RPMI7951 (cell line): ENCODE data around the gene CCNG2. TPM values are rescaled to one million over a fixed set of nuclear protein-coding genes. Genes with fewer than 3 reads are reported as not detected.

Experiments used
- DNase-seq: peaks from one replicate; pipeline ENCODE4 v3.0.0-alpha.2; 2012; ENCODE audit warnings: low read depth
- total RNA-seq: library from RNA; depleted of rRNA; stranded (reverse); fragments of >200 nt; shearing (Covaris generic); gene quantifications from 2 replicates; pipeline ENCODE4 v1.2.3, GENCODE V29; 2014

The CCNG2 gene
- total RNA-seq, 1 experiment from 2014 or later = 25.2 TPM

- no peak for DNase-seq
Observed at GRCh38 chr4:77177199-77177598, 20.2 kb downstream of the CCNG2 start.

DNA sequence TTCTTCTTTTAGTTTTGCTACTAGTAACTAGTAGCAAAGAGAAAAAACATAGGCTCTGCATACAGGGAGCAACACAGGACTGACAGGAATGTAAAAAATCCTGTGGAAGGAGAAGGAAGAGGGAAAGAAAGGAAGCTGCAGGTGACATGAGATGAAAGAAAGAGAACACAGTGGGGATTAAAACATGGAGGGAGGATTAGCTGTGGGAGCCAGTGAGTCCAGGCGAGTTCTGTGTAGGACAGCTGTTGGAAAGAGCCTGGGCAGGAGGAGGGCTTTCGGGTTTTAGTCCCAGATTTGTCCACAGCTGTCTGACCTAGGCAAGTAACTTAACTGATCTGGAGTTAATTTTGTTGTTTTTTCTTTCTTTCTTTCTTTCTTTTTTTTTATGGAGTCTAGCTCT lies 21.6 kb downstream of the CCNG2 start:
- no peak for DNase-seq

- DNase-seq = no peak
Observed at GRCh38 chr4:77179519-77179918, 22.5 kb downstream of the CCNG2 start.

GRCh38 chr4:77181720-77182119 lies 24.7 kb downstream of the CCNG2 start:
- no peak for DNase-seq

DNA sequence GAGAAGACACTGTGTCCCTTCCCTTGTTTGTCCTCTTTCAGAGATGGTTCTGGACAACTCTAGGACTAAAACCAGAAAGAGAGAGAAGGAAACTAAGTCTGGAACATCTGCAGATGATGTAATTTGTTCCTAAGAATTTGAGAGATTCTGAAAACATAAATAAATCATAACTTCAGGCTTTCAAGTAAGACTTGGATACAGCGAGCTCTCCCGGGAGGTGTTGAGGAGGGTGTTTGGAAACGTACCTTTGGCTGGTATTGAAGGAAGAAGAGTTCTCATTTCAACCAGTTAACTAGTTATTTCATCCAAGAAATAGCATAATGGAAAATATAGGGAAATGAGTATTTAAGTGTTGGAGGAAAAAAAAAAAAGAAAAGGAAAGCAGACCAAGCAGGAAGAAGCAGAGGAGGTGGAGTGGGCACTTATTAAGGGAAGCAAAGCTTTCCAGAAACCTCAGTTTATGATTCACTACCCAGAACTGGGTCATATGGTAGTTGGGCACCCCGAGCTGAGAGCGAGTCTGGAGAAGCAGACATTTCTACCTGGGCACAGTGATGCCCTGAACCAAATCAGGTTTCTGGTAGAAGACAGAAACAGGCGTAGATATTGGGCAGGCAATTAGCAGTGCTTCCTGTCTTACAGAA lies 26.9 kb downstream of the CCNG2 start:
- no peak for DNase-seq

GRCh38 chr4:77184974-77185373 lies 28.0 kb downstream of the CCNG2 start:
- no peak for DNase-seq

DNA sequence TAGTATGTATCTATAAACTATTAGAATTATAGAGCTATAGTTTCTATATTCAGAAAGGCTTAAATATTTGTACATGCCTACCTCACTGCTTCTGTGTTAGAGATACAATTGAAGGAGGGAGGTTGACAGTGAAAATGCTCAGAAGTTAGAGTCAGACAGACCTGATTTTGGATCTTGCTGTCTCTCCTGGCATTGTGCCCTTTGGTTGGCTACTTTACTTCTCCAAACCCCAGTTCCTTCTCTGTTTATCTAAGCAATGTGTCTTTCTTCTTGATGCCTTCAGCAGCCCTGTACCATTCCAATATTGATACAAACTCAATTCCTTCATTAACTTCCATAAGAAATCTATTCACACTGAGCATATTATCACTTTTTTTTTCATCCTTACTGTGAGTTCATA lies 28.7 kb downstream of the CCNG2 start:
- no peak for DNase-seq

GRCh38 chr4:77187322-77187721 lies 30.3 kb downstream of the CCNG2 start:
- DNase-seq = no peak

DNA sequence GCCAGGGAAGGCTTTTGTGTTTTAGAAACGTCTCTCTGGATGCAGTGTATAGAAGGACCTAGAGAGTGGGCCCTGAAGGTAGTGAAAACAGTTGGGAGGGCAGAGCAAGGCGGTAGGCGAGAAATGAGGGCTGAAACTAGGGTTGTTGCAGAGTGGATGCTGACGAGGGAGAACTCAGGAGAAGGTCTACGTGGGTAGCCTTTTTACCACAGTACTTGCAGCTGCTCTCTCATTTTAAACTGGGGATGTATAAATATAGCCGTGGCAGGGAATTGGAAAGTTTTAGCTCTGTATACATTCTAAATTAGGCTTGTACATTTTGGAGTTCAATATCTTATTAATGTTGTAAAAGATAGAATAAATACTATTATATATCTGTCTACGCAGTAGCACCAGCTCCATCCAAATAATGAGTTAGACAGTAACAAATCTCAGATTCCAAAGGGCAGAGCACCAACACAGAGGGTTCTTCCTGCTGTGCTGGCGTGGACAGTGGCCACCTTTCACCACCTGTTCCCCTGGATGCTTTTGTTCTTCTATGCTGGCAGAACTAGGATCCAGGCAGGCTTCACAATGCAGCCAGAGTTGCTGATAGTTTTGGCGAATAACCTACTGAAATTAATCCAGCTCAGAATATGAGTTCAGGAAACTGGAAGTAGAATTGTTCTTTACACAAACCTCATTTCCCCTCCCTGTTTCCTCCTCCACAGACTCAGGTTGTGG lies 31.7 kb downstream of the CCNG2 start:
- DNase-seq = no peak

DNA sequence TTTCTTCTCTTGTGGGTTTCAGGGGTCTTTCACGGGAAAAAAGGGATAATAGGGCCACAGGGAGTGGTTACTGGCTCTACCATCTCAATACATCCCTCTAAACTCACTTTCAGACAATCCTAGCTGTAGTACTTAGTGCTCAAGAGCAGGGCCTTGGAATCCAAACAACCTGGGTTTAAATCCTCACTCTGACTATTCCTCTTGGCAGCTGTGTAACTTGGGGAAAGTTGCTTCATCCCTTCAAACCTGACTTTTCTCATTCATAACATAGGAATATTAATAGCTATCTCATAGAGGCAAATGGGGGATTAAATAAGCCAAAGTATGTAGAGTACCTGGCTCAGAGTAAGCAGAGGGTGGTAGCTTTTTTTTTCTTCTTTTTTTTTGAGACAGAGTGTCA lies 32.4 kb downstream of the CCNG2 start:
- no peak for DNase-seq

GRCh38 chr4:77190053-77190452 lies 33.0 kb downstream of the CCNG2 start:
- DNase-seq = no peak

GRCh38 chr4:77193046-77193445 lies 36.0 kb downstream of the CCNG2 start:
- DNase-seq = no peak

DNA sequence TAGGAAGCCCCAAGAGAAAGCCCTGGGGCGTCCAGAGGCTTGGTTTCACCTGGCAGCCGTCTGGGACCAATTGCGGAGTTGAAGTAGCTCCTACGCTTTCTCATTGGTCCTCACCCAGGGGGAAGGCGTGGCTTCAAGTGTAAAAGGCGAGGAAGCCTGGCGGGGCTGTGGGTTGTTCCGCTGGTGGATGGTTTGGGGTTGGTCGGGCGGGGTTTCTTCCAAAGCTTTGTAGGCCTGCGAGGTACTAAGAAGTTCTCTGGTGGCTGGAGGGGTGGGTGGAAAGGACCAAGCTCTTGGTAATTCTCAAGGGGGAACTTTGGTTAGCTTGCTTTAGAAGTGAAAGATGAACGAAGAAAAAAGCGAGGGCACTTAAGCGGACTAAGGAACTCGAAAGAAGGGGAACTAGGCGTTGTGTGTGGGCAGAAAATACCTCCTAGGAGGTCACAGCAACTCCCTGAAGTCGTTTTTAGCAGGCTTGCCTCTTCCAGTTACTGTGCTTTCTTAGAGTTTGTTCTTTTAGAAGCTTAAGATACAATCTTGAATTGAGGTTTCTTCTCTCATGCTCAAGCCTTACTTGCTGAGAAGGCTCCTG lies 36.6 kb downstream of the CCNG2 start:
- DNase-seq = no peak

DNA sequence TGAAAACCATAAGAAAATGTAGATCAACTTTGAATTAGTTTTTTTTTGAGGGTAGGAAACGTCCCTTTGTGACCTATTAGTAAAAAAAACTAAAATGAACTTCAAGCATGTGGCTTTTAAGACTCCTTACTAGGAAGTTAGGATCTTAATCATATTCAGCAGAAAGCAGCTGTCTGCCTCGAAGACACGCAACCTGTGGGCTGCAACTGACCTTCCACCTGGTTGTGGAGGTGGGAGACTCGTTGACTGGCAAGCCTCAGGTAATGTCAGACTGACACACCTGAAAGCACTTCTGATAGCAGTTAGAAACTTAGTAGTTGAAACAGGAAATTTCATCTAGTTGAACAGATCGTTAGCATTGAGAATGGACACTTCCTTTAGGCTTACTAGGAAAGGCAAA lies 37.4 kb downstream of the CCNG2 start:
- DNase-seq = no peak

- DNase-seq = no peak
Observed at GRCh38 chr4:77194989-77195388, 38.0 kb downstream of the CCNG2 start.

- no peak for DNase-seq
Observed at GRCh38 chr4:77196866-77197265, 39.9 kb downstream of the CCNG2 start.

DNA sequence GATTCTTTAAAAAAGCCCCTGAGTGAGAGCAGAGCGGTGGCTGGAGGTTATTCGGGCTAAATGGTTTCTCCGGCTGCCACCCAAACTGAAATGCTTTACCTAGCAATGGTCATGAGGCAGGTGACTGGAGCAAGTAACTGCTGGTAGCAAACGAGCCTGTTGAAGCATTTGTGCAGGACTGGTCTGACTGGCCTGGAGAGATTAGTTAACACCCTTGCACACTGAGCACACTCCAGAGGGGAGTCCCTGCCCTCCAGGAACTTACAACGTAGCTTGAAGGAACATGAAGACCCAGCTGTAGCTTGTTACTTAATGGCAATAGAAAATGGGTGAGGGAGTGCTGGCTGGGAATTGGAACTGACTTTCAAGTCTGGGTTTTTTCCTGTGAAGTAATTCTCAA lies 40.4 kb downstream of the CCNG2 start:
- no peak for DNase-seq

GRCh38 chr4:77197831-77198230 lies 40.8 kb downstream of the CCNG2 start:
- no peak for DNase-seq

DNA sequence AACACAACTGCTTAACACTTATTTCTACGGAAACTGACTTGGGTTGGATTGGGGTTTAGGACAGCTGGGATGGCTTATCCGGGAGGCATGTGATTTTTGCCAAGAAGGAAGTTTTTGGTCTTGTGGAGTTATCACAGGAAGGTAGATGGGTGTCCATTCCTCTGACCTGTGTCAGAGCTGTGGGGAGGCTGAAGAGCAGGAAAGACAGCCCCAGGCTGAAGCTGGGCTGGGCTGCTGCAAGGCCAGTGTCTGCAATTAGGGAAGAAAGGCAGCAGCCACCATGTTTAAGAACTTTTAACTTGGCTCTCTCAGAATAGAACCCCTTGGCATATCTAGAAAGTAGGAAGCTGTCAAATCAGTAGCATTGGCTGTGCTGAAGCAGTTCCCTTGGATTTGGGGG lies 42.3 kb downstream of the CCNG2 start:
- DNase-seq = no peak

- DNase-seq = no peak
Observed at GRCh38 chr4:77199701-77200100, 42.7 kb downstream of the CCNG2 start.

DNA sequence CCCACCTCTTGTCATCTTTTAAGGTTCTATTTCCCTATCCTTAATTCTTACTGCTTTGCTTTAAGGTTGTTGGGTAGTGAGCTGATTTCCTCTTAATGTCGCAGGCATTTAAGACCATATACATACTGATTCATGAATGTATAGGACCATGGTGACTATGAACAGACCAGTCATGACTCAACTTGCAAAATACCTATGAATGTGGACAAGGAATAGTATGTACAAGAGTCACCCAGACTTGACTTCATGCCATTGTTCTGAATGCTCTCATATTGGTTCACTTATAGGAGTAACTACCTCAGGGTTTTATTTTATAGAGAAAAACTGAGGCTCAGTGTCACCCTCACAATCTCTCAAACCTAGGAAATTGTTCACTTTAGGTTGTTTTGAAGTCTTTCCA lies 44.3 kb downstream of the CCNG2 start:
- DNase-seq = no peak

- no peak for DNase-seq
Observed at GRCh38 chr4:77201857-77202256, 44.9 kb downstream of the CCNG2 start.

- DNase-seq = no peak
Observed at GRCh38 chr4:77202491-77202890, 45.5 kb downstream of the CCNG2 start.
